K562 (cell line): Measurements from ENCODE around the gene TMEM59.
"Not testable (repeated sequence)": the region's sequence is repeated elsewhere in the genome, so short reads cannot be mapped to it uniquely, and the experiment has no call there.

Experiments
- FOXO4 ChIP-seq: fragments of 450-650 bp; formaldehyde crosslinking; IDR thresholded peaks from 2 replicates; pipeline ENCODE4 v1.4.0; 2020; ENCODE audit warnings: mild to moderate bottlenecking, moderate library complexity
- MITF ChIP-seq: IDR thresholded peaks from 2 replicates; pipeline ENCODE4 v1.6.1; 2014; ENCODE audit warnings: antibody characterized with exemption

GRCh38 chr1:54019562-54020176, 33.3 kb downstream of the TMEM59 start:
- TF ChIP-seq MITF, FOXO4: not testable (repeated sequence)
